A549 (cell line): ENCODE measurements around the gene AGFG1. TPM values are rescaled to one million over a fixed set of nuclear protein-coding genes. Genes with fewer than 3 reads are reported as not detected.
A peak's percentile ranks its signal among the peaks of the same experiment; 100 is the strongest.

Experiments used
- ATAC-seq, 2 experiments: fragments of 200-7000 bp in 1 of 2; fragments of >200 bp in 1 of 2; cut with Nextera tagmentation in 1 of 2; cut with Tn5 transposase in 1 of 2; 3 replicates each; pipeline versions ENCODE4 v1.8.0 to v1.9.1; 2018 to 2020; ENCODE audit warnings: mild to moderate bottlenecking in 1 of 2, moderate library complexity in 1 of 2
- CTCF ChIA-PET: fragments of 300-600 bp; sonication (Branson Sonifier 250); formaldehyde crosslinking; extraction: SDS; loops from one replicate; lab custom pipeline; 2021; ENCODE audit warnings: antibody characterized with exemption, inconsistent platforms; lab: Yijun Ruan, JAX
- POLR2A ChIA-PET: fragments of 350-600 bp; formaldehyde crosslinking; extraction: SDS; loops from one replicate; lab custom pipeline; 2021; ENCODE audit warnings: antibody characterized with exemption, inconsistent platforms; lab: Yijun Ruan, JAX
- DNase-seq, 2 experiments: peaks; one replicate each; pipeline versions ENCODE4 v3.0.0 to v3.0.0-alpha.2; 2011 to 2016; ENCODE audit warnings: low read depth in 1 of 2, low spot score in 1 of 2
- FAIRE-seq: peaks from 2 replicates; lab custom pipeline; 2011; peaks lifted over from hg19 to GRCh38; lab: Jason Lieb, UNC
- H3K27ac ChIP-seq, 2 experiments: fragments of >200 bp; sonication (Bioruptor Twin); formaldehyde crosslinking; 3 replicates each; pipeline ENCODE4 v1.5.1; 2016 to 2017
- H3K4me1 ChIP-seq: fragments of >200 bp; sonication (Bioruptor Twin); formaldehyde crosslinking; 3 replicates; pipeline ENCODE4 v1.6.1; 2016
- H3K4me2 ChIP-seq: fragments of >200 bp; sonication (Bioruptor Twin); formaldehyde crosslinking; 3 replicates; pipeline ENCODE4 v1.6.1; 2016
- H3K4me3 ChIP-seq: fragments of >200 bp; sonication (Bioruptor Twin); formaldehyde crosslinking; 3 replicates; pipeline ENCODE4 v1.5.1; 2016
- H3K9me3 ChIP-seq: fragments of >200 bp; sonication (Bioruptor Twin); formaldehyde crosslinking; 3 replicates; pipeline ENCODE4 v1.6.1; 2016
- CHD2 ChIP-seq: fragments of 150-350 bp; IDR thresholded peaks from 2 replicates; pipeline ENCODE4 v1.6.1; 2014; ENCODE audit warnings: low read length; ENCODE audit not compliant: partially characterized antibody
- CHD4 ChIP-seq: fragments of 200-600 bp; sonication (generic); IDR thresholded peaks from 2 replicates; pipeline ENCODE4 v1.6.1; 2016; ENCODE audit warnings: antibody characterized with exemption, mild to moderate bottlenecking, borderline replicate concordance
- EHMT2 ChIP-seq: fragments of 200-600 bp; sonication (generic); IDR thresholded peaks from 2 replicates; pipeline ENCODE4 v1.6.1; 2016; ENCODE audit warnings: antibody characterized with exemption, low read depth, mild to moderate bottlenecking, moderate library complexity
- EP300 ChIP-seq, 2 experiments: fragments of >200 bp; sonication (Bioruptor Twin); formaldehyde crosslinking; IDR thresholded peaks; 2 replicates in 1 of 2; 3 replicates in 1 of 2; pipeline ENCODE4 v1.6.1; 2016 to 2017
- FOXS1 ChIP-seq: fragments of 250-450 bp; sonication (Bioruptor Pico); IDR thresholded peaks from 2 replicates; pipeline ENCODE4 v1.5.0; 2020; ENCODE audit warnings: mild to moderate bottlenecking, moderate library complexity
- GATA3 ChIP-seq: IDR thresholded peaks from 2 replicates; pipeline ENCODE4 v1.6.1; 2012; ENCODE audit warnings: borderline replicate concordance
- HOXB5 ChIP-seq: fragments of 250-450 bp; sonication (Bioruptor Pico); IDR thresholded peaks from 2 replicates; pipeline ENCODE4 v1.5.0; 2020; ENCODE audit warnings: mild to moderate bottlenecking, moderate library complexity
- JUN ChIP-seq, 2 experiments: fragments of >200 bp; sonication (Bioruptor Twin); formaldehyde crosslinking; IDR thresholded peaks; 2 replicates in 1 of 2; 3 replicates in 1 of 2; pipeline ENCODE4 v1.6.1; 2016 to 2017
- JUNB ChIP-seq: fragments of >200 bp; sonication (Bioruptor Twin); formaldehyde crosslinking; IDR thresholded peaks from 2 replicates; pipeline ENCODE4 v1.6.1; 2016
- MYC ChIP-seq: IDR thresholded peaks from 2 replicates; pipeline ENCODE4 v1.6.1; 2012; ENCODE audit warnings: mild to moderate bottlenecking, inconsistent platforms, low read length, improper control_type of control experiment, borderline replicate concordance
- NFE2L2 ChIP-seq: fragments of 150-350 bp; conservative IDR thresholded peaks from 2 replicates; pipeline ENCODE4 v1.6.1; 2014; ENCODE audit warnings: low read length
- POLR2A ChIP-seq: IDR thresholded peaks from 2 replicates; pipeline ENCODE4 v1.6.1; 2012; ENCODE audit warnings: mild to moderate bottlenecking, low read length
- POLR2AphosphoS2 ChIP-seq: conservative IDR thresholded peaks from 2 replicates; pipeline ENCODE4 v1.6.1; 2012; ENCODE audit warnings: low read length, improper control_type of control experiment, inconsistent platforms
- RAD21 ChIP-seq, 2 experiments: fragments of >200 bp in 1 of 2; sonication (Bioruptor Twin) in 1 of 2; formaldehyde crosslinking in 1 of 2; IDR thresholded peaks in 1 of 2; conservative IDR thresholded peaks in 1 of 2; 2 replicates in 1 of 2; 3 replicates in 1 of 2; pipeline ENCODE4 v1.6.1; 2012 to 2018; ENCODE audit warnings: inconsistent platforms in 1 of 2
- RCOR1 ChIP-seq: fragments of 150-350 bp; IDR thresholded peaks from 2 replicates; pipeline ENCODE4 v1.6.1; 2014; ENCODE audit warnings: antibody characterized with exemption, low read length, low read depth
- RFX5 ChIP-seq: fragments of 450-650 bp; IDR thresholded peaks from 2 replicates; pipeline ENCODE4 v1.7.1; 2014; ENCODE audit warnings: antibody characterized with exemption, mild to moderate bottlenecking, moderate library complexity
- RNF2 ChIP-seq: fragments of 200-600 bp; sonication (generic); IDR thresholded peaks from 2 replicates; pipeline ENCODE4 v1.6.1; 2016; ENCODE audit warnings: low read depth, mild to moderate bottlenecking, antibody characterized with exemption, moderate library complexity, borderline replicate concordance
- TFCP2L1 ChIP-seq: fragments of 250-450 bp; sonication (Bioruptor Pico); IDR thresholded peaks from 2 replicates; pipeline ENCODE4 v1.5.0; 2021; ENCODE audit warnings: mild to moderate bottlenecking
- TP53 ChIP-seq: fragments of 250-450 bp; sonication (Bioruptor Pico); IDR thresholded peaks from 2 replicates; pipeline ENCODE4 v1.5.0; 2021; ENCODE audit warnings: mild to moderate bottlenecking, moderate library complexity
- ZFP36 ChIP-seq: fragments of 450-650 bp; IDR thresholded peaks from 2 replicates; pipeline ENCODE4 v1.6.1; 2014; ENCODE audit warnings: borderline replicate concordance; ENCODE audit not compliant: partially characterized antibody
- ZSCAN20 ChIP-seq: fragments of 250-450 bp; sonication (Bioruptor Pico); IDR thresholded peaks from 2 replicates; pipeline ENCODE4 v1.8.0; 2022; ENCODE audit warnings: mild to moderate bottlenecking, moderate library complexity
- WGBS: methylation state at CpG from one replicate; pipeline ENCODE4 v1.1.6; 2017; ENCODE audit errors: missing lambda C conversion rate; 5-methylcytosine and 5-hydroxymethylcytosine counted together
- polyA plus RNA-seq, 4 experiments: library from polyadenylated mRNA; depleted of rRNA in 3 of 4; stranded (reverse); fragments of >200 nt; fragmentation: RNase III in 1 of 4; extraction: RNeasy Plus Mini Kit Qiagen cat#74134 plus additional on column Dnase treatment in 1 of 4; gene quantifications; 2 replicates in 3 of 4; 3 replicates in 1 of 4; pipeline ENCODE4 v1.2.3, GENCODE V29; 2011 to 2017
- TF ChIP-seq, protein P1 (sequence below): IDR thresholded peaks from 2 replicates; pipeline ENCODE4 v1.6.1; 2012
- TF ChIP-seq, protein P2 (sequence below): fragments of 200-600 bp; sonication (generic); IDR thresholded peaks from 2 replicates; pipeline ENCODE4 v1.6.1; 2016; ENCODE audit warnings: antibody characterized with exemption, mild to moderate bottlenecking, moderate library complexity
- TF ChIP-seq, protein P3 (sequence below): fragments of >200 bp; sonication (Bioruptor Twin); formaldehyde crosslinking; IDR thresholded peaks from 2 replicates; pipeline ENCODE4 v1.6.1; 2016
- TF ChIP-seq, protein P4 (sequence below): fragments of 250-450 bp; sonication (Bioruptor Pico); IDR thresholded peaks from 2 replicates; pipeline ENCODE4 v1.5.0; 2021; ENCODE audit warnings: mild to moderate bottlenecking, moderate library complexity, borderline replicate concordance
- TF ChIP-seq, protein P5 (sequence below): IDR thresholded peaks from 2 replicates; pipeline ENCODE4 v1.6.1; 2012
- TF ChIP-seq, protein P6 (sequence below): fragments of >200 bp; sonication (Bioruptor Twin); formaldehyde crosslinking; IDR thresholded peaks from 3 replicates; pipeline ENCODE4 v1.5.1; 2016

Gene AGFG1
- polyA plus RNA-seq, 2 of the 4 experiments (the other 2 are of a cell fraction): 96.9 to 384 TPM

DNA sequence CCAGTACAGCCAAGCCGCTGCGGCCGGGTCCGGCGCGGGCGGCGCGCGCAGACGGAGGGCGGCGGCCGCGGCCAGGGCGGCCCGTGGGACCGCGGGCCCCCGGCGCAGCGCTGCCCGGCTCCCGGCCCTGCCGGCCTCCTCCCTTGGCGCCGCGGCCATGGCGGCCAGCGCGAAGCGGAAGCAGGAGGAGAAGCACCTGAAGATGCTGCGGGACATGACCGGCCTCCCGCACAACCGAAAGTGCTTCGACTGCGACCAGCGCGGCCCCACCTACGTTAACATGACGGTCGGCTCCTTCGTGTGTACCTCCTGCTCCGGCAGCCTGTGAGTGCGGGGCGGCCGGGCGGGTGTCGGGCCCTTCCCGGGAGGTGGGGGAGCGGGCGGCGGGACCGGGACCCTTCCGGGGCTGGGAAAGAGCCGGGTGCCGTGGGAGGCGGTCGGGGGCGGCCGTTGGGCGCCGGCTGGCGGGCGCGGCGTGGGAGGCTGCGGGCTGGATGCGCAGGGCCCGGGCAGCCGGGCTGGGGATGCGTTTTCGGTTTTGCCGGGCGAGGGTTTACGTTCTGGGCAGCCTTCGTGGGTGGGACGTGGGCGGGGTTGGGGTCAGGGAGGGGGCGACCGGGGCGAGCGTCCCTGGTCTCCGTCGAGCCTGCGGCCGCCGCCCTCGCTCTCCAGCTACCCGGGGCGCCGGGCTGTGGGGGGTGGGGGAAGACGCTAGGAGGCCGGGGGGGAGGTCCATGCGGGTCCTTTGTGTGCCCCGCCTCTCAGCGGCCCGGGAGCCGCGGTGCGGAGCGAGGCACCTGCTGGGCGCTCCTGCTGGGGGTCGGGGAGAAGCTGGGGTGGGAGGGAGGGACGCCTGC, 537 bp downstream of the AGFG1 start (continued):
- TF ChIP-seq, protein P1, sequence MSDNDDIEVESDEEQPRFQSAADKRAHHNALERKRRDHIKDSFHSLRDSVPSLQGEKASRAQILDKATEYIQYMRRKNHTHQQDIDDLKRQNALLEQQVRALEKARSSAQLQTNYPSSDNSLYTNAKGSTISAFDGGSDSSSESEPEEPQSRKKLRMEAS: 0 out of 2 replicates have a peak, but pooled peaks have one; percentile 12
- TF ChIP-seq RAD21 (conservative IDR thresholded peaks at IDR 0.05 in 1 of 2, IDR thresholded peaks at IDR 0.05 in 1 of 2): peak in 1 of 2 experiments; percentile 23; a peak in 1 of 5 replicates
- TF ChIP-seq POLR2A: no peak; the same call in 1 of the 2 replicates
- no peak for TF ChIP-seq TFCP2L1 (CRISPR knock-in tag)
- TF ChIP-seq TP53 (CRISPR knock-in tag): no peak
- TF ChIP-seq ZFP36: no peak
- TF ChIP-seq EHMT2: no peak
- no peak for TF ChIP-seq NFE2L2
- TF ChIP-seq GATA3: no peak
- TF ChIP-seq MYC: no peak
- TF ChIP-seq EP300 (IDR thresholded peaks at IDR 0.05): no peak
- TF ChIP-seq POLR2AphosphoS2: no peak
- TF ChIP-seq, protein P2, sequence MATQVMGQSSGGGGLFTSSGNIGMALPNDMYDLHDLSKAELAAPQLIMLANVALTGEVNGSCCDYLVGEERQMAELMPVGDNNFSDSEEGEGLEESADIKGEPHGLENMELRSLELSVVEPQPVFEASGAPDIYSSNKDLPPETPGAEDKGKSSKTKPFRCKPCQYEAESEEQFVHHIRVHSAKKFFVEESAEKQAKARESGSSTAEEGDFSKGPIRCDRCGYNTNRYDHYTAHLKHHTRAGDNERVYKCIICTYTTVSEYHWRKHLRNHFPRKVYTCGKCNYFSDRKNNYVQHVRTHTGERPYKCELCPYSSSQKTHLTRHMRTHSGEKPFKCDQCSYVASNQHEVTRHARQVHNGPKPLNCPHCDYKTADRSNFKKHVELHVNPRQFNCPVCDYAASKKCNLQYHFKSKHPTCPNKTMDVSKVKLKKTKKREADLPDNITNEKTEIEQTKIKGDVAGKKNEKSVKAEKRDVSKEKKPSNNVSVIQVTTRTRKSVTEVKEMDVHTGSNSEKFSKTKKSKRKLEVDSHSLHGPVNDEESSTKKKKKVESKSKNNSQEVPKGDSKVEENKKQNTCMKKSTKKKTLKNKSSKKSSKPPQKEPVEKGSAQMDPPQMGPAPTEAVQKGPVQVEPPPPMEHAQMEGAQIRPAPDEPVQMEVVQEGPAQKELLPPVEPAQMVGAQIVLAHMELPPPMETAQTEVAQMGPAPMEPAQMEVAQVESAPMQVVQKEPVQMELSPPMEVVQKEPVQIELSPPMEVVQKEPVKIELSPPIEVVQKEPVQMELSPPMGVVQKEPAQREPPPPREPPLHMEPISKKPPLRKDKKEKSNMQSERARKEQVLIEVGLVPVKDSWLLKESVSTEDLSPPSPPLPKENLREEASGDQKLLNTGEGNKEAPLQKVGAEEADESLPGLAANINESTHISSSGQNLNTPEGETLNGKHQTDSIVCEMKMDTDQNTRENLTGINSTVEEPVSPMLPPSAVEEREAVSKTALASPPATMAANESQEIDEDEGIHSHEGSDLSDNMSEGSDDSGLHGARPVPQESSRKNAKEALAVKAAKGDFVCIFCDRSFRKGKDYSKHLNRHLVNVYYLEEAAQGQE: no peak
- TF ChIP-seq FOXS1 (CRISPR knock-in tag): no peak
- no peak for TF ChIP-seq ZSCAN20 (CRISPR knock-in tag)
- TF ChIP-seq RCOR1: no peak
- TF ChIP-seq RFX5: no peak

DNA sequence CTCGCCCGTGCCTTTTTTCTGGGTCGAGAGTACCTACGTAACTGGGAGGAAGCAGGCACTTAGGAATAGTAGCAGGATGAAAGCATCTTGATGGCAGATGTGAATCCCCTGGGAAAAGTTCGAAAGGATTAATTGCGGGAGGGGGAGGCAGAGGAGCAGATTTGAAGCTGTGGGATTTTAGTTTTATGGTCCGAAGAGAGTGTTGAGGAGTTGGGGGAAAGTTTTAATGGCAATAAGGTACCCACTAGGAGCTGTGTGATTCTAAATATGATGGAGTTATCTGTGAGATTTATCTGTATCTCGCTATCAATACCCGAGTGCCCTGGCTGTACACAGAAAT, 1.1 kb downstream of the AGFG1 start:
- TF ChIP-seq, protein P3, sequence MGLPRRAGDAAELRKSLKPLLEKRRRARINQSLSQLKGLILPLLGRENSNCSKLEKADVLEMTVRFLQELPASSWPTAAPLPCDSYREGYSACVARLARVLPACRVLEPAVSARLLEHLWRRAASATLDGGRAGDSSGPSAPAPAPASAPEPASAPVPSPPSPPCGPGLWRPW: no peak
- TF ChIP-seq JUN (IDR thresholded peaks at IDR 0.05): no peak; a peak in 1 of 5 replicates
- no peak for TF ChIP-seq TFCP2L1 (CRISPR knock-in tag)
- TF ChIP-seq, protein P4, sequence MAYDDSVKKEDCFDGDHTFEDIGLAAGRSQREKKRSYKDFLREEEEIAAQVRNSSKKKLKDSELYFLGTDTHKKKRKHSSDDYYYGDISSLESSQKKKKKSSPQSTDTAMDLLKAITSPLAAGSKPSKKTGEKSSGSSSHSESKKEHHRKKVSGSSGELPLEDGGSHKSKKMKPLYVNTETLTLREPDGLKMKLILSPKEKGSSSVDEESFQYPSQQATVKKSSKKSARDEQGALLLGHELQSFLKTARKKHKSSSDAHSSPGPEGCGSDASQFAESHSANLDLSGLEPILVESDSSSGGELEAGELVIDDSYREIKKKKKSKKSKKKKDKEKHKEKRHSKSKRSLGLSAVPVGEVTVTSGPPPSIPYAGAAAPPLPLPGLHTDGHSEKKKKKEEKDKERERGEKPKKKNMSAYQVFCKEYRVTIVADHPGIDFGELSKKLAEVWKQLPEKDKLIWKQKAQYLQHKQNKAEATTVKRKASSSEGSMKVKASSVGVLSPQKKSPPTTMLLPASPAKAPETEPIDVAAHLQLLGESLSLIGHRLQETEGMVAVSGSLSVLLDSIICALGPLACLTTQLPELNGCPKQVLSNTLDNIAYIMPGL (CRISPR knock-in tag): no peak
- TF ChIP-seq JUNB: no peak
- TF ChIP-seq, protein P5, sequence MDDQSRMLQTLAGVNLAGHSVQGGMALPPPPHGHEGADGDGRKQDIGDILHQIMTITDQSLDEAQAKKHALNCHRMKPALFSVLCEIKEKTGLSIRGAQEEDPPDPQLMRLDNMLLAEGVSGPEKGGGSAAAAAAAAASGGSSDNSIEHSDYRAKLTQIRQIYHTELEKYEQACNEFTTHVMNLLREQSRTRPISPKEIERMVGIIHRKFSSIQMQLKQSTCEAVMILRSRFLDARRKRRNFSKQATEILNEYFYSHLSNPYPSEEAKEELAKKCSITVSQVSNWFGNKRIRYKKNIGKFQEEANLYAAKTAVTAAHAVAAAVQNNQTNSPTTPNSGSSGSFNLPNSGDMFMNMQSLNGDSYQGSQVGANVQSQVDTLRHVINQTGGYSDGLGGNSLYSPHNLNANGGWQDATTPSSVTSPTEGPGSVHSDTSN: no peak
- TF ChIP-seq, protein P6, sequence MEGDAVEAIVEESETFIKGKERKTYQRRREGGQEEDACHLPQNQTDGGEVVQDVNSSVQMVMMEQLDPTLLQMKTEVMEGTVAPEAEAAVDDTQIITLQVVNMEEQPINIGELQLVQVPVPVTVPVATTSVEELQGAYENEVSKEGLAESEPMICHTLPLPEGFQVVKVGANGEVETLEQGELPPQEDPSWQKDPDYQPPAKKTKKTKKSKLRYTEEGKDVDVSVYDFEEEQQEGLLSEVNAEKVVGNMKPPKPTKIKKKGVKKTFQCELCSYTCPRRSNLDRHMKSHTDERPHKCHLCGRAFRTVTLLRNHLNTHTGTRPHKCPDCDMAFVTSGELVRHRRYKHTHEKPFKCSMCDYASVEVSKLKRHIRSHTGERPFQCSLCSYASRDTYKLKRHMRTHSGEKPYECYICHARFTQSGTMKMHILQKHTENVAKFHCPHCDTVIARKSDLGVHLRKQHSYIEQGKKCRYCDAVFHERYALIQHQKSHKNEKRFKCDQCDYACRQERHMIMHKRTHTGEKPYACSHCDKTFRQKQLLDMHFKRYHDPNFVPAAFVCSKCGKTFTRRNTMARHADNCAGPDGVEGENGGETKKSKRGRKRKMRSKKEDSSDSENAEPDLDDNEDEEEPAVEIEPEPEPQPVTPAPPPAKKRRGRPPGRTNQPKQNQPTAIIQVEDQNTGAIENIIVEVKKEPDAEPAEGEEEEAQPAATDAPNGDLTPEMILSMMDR: no peak
- no peak for TF ChIP-seq RNF2
- TF ChIP-seq HOXB5 (CRISPR knock-in tag): no peak
- TF ChIP-seq FOXS1 (CRISPR knock-in tag): no peak
- no peak for TF ChIP-seq POLR2A
- no peak for TF ChIP-seq RCOR1
- no peak for TF ChIP-seq CHD2
- no peak for TF ChIP-seq CHD4
- no peak for TF ChIP-seq POLR2AphosphoS2
- Histone ChIP-seq H3K9me3 (no peaks in the 10 kb centered on the region), H3K4me1 (peaks cover 57% of the 10 kb centered on the region), H3K27ac (peak overlapping the region; percentile 94 to 98), H3K4me3 (peak overlapping the region; percentile 89), H3K4me2 (peak overlapping the region; percentile 94)
- peak in 1 of 2 experiments; percentile 35; a peak in 3 of 6 replicates for ATAC-seq
- FAIRE-seq: no peak
- POLR2A ChIA-PET: interaction anchor here (1.4 to 2.0 kb wide), 2 partner anchors 64 to 67 kb away, joined by 6 to 7 read pairs; no protein-coding TSS in a partner anchor
- CTCF ChIA-PET: interaction anchor here (0.6 to 5.7 kb wide), 8 partner anchors 10 to 293 kb away, joined by 3 to 63 read pairs (median 3); no protein-coding TSS in a partner anchor
- no peak for DNase-seq
- WGBS: 2% methylated on average over 9 of the region's 9 CpGs
